HG03135 (cell line): ENCODE data around the gene TAF11L12.
"Not testable (repeated sequence)": the region's sequence is repeated elsewhere in the genome, so short reads cannot be mapped to it uniquely, and the experiment has no call there.

Experiments used
- ATAC-seq: cut with Tn5 transposase; IDR thresholded peaks from one replicate; pipeline ENCODE4 v1.9.1; 2021; ENCODE audit warnings: mild to moderate bottlenecking, moderate library complexity; ENCODE audit not compliant: unreplicated experiment

The TAF11L12 gene

DNA sequence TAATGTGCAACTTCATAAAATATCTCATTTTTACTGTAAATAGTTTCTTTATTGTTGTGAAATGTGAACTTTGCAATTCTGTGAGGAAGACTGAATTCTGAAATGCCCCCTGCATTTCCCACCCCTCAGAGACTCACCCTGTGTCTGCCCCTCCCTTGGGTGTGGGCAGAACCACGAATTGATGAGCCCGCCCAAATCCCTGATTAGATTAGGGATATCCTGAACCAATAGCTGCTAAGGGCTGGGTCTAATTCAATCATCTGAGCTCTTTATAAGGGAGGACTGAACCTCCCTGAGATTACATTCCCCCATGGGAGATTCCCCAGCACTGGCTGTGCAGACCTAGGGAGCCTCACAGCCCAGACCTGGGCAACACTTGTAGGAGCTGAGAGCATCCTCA is at the start of gene TAF11L12:
Gene TAF11L12 (plus strand): TSS at position 301 of the 400 bp plus-strand sequence.
- not testable (repeated sequence) for ATAC-seq

DNA sequence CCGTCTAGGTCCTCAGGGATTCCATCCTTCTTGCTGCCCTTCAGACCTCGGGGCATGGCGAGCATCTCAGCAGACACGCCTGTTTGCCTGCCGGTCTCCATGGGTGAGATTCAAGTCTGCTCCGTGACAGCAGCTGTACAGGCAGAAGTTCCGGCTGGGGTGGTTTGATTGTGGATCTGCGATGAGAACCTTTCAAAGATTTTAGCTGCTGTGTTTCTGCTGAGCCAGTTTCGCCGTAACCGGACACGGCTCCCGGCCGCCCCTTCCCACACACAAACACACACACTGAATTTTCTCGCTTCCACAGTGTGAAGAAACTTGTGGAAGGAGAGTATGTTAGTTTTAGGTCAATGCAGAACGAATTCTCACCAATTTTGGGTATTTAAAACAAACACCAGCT is 24.5 kb upstream of the TAF11L12 start, which contains the start of gene TAF11L7:
Gene TAF11L7 (minus strand): TSS at position 101 of the 400 bp plus-strand sequence.
- not testable (repeated sequence) for ATAC-seq

GRCh38 chr5:17590860-17591259 is 19.3 kb upstream of the TAF11L12 start, which contains the start of gene TAF11L8:
TAF11L8 (minus strand) TSS chr5:17590960.
- not testable (repeated sequence) for ATAC-seq

- ATAC-seq: not testable (repeated sequence)
Measured at GRCh38 chr5:17594255-17594654, 15.9 kb upstream of the TAF11L12 start, which contains the start of gene TAF11L9. TAF11L9 (minus strand) TSS chr5:17594394.

DNA sequence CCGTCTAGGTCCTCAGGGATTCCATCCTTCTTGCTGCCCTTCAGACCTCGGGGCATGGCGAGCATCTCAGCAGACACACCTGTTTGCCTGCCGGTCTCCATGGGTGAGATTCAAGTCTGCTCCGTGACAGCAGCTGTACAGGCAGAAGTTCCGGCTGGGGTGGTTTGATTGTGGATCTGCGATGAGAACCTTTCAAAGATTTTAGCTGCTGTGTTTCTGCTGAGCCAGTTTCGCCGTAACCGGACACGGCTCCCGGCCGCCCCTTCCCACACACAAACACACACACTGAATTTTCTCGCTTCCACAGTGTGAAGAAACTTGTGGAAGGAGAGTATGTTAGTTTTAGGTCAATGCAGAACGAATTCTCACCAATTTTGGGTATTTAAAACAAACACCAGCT is 12.5 kb upstream of the TAF11L12 start, which contains the start of gene TAF11L10:
Gene TAF11L10 (minus strand): TSS at position 101 of the 400 bp plus-strand sequence.
- ATAC-seq: not testable (repeated sequence)

DNA sequence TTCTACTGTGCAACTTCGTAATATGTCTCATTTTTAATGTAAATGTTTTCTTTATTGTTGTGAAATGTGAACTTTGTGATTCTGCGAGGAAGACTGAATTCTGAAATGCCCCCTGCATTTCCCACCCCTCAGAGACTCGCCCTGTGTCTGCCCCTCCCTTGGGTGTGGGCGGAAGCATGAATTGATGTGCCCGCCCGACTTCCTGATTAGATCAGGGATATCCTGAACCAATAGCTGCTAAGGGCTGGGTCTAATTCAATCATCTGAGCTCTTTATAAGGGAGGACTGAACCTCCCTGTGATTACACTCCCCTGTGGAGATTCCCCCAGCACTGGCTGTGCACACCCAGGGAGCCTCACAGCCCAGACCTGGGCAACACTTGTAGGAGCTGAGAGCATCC is 6.3 kb upstream of the TAF11L12 start, which contains the start of gene TAF11L11:
Gene TAF11L11 (plus strand): TSS at position 304 of the 400 bp plus-strand sequence.
- ATAC-seq: not testable (repeated sequence)

GRCh38 chr5:17604951-17605350 is 5.2 kb upstream of the TAF11L12 start:
- ATAC-seq: no peak

- ATAC-seq: not testable (repeated sequence)
Measured at GRCh38 chr5:17607461-17607860, 2.7 kb upstream of the TAF11L12 start.

DNA sequence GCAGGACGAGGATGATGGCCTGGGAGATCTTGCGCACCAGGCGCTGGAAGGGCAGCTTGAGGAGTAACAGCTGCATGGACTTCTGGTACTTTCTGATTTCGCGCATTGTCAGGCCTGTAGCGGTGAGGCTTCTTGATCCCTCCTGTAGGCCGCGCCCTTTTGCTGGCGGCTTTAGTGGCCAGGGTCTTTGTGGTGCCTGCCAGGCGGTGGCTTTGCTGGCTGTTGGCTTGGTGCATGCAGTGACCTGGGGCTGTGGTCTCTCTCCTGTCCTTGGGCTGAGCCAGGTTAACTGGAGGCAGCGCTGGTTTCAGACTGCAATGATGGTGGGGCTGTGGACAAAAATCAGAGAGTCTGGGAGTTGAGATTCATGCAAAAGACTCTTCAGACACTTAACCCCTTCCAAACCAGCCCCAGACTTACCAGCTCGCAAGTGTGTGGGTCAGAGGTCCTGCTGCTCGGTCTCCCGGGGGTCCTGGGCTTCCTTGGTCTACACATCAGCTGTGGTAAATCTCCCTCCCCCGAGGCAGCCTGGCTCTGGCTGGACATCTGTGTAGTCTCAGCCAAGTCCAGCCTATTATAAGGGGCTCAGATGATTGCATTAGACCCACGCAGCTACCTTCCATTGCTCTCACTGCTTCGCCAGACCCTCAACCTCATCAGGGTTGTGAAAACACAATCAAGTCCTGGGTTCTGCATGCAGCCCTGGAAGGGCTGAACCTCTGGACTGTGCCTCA is 4.8 kb downstream of the TAF11L12 start:
- no peak for ATAC-seq

DNA sequence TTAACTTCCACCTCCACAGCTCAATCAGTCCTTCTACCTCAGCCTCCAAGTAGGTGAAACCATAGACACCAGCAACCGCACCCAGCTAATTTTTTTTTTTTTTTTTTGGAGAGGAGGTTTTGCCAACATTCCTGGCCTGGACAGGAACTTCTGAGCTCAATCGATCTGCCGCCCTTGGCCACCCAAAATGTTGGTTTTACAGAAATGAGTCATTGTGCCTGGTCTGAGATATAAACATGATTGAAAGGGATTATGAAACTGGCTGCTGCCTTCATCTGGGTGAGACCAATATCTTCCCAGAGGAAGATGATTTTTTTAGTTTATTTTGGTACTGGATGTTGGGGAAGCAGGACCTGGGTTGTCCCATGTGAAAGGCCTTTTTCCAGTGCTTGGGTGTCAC is 9.2 kb downstream of the TAF11L12 start:
- no peak for ATAC-seq

- no peak for ATAC-seq
Measured at GRCh38 chr5:17620627-17621026, 10.4 kb downstream of the TAF11L12 start.

DNA sequence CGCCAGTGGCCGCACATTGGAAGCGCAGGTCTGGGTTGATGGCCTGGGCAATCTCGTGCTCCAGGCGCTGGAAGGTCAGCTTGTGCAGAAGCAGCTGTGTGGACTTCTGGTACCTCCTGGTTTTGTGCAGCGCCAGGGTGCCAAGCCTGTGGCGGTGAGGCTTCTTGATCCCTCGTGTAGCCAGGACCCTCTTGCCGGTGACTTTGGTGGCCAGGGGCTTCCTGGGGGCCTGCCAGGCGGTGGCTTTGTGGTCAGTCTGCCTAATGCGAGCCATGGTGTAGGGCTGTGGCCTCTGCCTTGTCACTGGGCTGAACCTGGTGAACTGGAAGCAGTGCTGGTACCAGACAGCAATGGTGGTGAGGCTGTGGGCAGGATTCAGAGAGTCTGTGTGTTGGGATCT is 15.5 kb downstream of the TAF11L12 start:
- no peak for ATAC-seq

DNA sequence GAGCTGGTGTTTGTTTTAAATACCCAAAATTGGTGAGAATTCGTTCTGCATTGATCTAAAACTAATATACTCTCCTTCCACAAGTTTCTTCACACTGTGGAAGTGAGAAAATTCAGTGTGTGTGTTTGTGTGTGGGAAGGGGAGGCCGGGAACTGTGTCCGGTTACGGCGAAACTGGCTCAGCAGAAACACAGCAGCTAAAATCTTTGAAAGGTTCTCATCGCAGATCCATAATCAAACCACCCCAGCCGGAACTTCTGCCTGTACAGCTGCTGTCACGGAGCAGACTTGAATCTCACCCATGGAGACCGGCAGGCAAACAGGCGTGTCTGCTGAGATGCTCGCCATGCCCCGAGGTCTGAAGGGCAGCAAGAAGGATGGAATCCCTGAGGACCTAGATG is 21.6 kb downstream of the TAF11L12 start, which contains the start of gene TAF11L13:
Gene TAF11L13 (plus strand): TSS at position 301 of the 400 bp plus-strand sequence.
- not testable (repeated sequence) for ATAC-seq

GRCh38 chr5:17634160-17634559 is 24.0 kb downstream of the TAF11L12 start, which contains the start of gene TAF11L14:
TAF11L14 (plus strand) TSS chr5:17634460.
- no peak for ATAC-seq

DNA sequence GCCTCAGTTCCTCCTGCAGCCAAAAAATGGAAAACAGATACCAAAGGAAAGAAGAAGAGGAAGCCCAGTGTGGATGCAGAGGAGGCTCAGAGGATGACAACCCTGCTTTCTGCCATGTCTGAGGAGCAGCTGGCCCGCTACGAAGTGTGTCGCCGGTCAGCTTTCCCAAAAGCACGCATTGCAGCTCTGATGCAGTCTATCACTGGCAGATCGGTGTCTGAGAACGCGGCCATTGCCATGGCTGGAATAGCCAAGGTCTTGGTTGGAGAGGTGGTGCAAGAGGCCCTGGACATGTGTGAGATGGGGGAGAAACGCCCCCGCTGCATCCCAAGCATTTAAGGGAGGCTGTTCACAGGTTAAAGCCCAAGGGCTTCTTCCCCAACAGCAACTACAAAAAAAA is 39.0 kb downstream of the TAF11L12 start:
- ATAC-seq: not testable (repeated sequence)

DNA sequence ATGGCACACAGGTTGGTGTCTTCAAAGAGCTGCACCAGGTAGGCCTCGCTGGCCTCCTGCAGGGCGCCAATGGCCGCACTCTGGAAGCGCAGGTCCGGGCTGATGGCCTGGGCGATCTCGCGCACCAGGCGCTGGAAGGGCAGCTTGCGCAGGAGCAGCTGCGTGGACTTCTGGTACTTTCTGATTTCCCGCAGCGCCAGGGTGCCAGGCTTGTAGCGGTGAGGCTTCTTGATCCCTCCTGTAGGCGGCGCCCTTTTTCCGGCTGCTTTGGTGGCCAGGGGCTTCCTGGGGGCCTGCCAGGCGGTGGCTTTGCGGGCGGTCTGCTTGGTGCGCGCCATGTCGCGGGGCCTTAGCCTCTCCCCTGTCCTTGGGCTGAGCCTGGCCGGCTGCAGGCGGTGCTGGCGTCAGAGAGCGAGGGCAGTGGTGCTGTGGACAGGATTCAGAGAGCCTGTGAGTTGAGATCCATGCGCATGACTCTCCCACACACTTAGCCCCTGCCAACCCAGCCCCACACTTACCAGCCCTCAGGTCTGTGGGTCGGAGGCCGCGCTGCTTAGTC is 45.1 kb downstream of the TAF11L12 start:
- not testable (repeated sequence) for ATAC-seq

DNA sequence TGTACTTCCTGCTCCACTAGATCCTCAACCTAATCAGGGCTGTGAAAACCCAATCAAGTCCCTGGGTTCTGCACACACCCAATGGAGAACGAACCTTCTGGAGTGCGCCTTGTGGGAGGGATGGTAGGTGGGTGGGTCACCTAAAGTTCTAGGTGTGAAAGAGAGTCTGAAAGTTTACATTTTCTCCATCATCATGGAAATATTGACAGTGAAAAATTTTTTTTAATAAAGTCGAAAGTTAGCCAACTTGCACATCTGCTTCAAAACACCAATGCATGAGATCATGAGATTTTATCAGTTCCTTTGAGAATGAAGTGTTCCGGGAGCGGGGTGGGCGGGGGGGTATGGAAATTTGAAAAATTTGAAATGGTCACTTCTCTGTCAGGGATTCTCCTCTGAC is 45.7 kb downstream of the TAF11L12 start:
- ATAC-seq: no peak
